DMS 273 (cell line): ENCODE data around the gene KRT17.

ENCODE experiments used
- DNase-seq: peaks from one replicate; lab custom pipeline; 2025; ENCODE audit not compliant: unreplicated experiment; lab: John Stamatoyannopoulos, UW

The KRT17 gene

GRCh38 chr17:41624208-41625101 is at the start of gene KRT17:
Gene KRT17, minus strand, starts transcription at chr17:41624575. Its CDS starts 66 bp downstream, at chr17:41624509.
- no peak for DNase-seq

GRCh38 chr17:41672153-41672552 is 47.8 kb upstream of the KRT17 start:
- DNase-seq, result no peak

DNA sequence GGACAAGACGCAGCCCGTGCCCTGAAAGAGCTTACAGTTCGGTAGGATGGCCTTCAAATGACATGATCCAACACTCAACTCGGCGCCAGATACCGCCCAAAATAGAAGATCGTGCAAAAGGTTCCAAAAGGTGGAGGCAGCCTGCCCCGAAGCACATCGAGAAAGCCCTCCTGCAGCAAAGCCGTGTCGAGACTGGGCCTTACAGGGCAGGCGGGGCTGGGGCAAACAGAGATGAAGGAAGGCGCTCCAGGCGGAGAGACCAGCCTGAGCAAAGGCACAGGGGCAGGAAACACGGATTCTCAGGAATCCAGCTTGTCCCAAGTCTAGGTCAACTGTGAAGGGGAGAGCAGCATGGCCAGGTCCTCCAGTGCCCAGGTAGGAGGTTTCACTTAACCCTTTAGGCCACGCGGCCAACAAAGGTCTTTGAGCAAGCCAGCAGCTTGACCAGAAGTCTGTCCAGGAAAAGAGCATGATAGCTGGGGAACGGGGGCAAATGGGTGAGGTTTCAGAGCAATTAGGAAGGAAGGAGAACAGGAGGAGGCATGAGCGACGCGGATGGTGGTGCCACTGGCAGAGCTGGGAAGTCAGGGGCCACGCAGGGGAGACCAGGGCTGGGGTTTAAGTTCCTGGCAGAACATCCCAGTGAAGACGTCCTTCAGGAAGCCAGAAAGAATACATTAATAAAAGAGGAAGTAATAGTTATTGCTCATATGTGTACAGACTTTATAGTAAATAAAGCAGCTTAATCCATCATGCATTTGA is 43.1 kb upstream of the KRT17 start:
- DNase-seq, result peak; percentile 57

GRCh38 chr17:41666708-41667279 is 42.4 kb upstream of the KRT17 start:
- peak; percentile 90 for DNase-seq

GRCh38 chr17:41666237-41666641 is 41.9 kb upstream of the KRT17 start:
- peak; percentile 81 for DNase-seq

- peak; percentile 96 for DNase-seq
Measured at GRCh38 chr17:41665566-41666236, 41.3 kb upstream of the KRT17 start.

DNA sequence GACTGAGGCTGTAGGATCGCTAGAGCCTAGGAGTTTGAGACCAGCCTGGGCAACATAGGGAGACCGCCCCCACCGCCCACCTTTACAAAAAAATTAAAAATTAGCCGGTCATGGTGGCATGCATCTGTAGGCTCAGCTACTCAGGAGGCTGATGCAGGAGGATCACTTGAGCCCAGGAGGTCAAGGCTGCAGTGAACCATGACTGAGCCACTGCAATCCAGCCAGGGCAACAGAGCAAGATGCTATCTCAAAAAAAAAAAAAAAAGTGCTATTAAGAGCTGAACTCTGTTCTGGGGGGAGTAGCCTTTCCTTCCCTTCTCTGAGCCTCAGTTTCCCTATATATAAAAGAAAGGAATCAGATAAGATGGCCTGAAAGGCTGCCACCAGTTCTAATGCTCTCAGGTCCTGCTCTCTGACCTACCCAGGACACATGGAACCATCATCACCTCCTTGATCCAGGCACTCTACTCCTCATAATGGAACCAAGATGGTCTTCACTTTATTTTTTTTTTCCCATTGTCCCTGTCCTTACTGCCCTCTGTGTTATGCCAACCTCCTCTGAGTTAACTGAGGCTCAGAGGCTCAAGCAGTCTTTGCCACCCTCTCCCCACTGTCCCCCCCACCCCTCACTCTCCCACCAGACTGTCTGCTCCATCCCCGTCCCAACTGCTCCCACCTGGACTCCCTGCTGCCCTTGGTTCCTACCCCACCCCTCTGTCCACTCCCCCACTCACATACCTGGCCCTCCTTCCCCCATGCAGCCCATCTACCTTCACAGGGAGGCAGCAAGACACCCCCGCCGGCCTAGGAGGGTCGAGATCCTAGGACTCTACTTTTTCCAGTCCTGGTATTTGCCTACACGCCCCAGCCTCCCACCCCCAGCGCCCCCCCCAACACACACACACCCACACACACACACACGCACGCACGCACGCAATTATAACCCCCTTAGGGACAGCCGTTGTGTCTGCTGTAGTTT is 40.5 kb upstream of the KRT17 start:
- DNase-seq, result no peak

DNA sequence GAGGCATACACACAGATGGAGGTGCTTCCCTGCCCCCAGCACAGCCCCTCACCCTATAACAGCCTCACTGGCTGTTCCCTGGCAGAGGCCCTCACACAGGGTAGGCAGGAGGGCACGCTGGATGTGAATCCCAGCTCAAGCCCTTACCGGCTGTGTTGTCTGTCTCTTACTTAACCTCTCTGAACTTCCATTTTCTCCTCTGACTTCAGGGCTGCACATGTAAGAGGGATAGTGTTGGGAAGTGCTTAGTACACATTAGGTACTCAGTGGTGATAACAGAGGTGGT is 39.7 kb upstream of the KRT17 start:
- DNase-seq, result no peak

DNA sequence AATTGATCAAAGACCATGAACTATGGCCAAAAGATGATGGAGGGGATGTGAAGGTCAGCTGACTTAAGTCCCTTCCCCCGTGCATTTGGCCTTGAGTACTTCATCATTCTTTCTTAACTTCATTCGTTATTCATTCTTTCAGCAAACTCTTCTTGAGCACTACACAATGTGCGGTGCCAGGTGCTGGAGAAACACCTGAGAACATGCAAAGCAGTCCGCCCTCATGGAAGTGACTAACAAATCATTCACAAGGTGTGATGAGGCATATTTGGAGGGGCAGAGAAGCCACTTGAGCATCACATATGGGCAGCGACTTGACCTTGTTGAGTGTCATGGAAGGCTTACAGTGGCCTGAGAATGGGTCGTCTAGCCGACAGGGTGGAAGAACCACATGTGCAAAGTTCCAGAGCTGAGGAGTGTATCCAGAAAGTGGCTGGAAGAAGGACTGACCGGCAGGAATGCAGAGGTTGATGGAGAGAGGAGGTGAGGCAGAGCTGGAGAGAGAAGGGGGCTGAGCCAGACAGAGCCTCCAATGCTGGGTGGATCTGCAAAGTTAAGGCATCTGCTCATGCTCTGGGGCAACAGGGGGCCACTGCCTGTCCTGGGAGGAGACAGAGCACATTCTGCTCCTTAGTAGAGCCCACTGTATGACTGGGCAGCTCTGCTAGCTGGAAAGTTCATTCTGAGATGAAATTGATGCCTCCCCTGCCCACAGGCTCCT is 39.2 kb upstream of the KRT17 start:
- no peak for DNase-seq

GRCh38 chr17:41660221-41660711 is 35.9 kb upstream of the KRT17 start:
- no peak for DNase-seq

- no peak for DNase-seq
Measured at GRCh38 chr17:41659427-41660212, 35.2 kb upstream of the KRT17 start.

DNA sequence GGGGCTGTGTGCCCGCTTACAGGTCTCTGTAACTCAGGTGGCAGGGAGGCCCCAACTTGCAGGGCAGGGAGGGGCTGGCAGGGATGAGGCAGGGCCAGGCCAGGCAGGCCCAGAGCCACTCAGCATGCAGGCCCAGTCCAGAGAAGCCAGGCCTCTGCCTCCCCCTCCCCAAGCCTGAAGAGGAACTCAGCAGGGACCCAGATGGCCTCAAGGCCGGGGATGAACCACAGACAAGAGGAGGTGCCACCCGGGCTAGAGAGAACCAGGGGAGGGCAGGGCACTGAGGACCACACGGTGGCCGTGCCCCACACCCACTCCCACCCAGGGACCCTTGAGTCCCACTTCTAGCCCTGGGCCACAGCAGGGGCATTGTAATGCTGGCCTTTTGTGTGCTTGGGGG is 34.5 kb upstream of the KRT17 start:
- DNase-seq, result no peak

DNA sequence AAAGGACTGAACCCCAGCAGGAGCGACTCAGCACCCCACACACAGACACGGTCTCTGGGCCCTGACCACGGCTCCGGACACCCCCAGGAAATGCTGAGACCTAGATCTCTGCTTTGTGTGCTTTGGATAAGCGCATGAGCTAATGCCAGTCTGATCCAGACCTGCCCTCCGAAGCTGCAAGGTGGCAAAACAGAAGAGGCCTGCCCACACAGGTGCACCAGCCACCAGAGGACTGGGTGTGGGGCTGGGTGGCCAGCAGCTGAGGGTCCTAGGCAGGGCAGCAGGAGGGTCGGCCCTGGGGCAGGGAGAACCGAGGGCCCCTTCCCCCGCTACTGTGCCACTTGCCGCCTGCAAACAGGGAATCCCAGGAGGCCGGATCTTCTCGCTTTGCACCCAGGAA is 33.6 kb upstream of the KRT17 start:
- no peak for DNase-seq

DNA sequence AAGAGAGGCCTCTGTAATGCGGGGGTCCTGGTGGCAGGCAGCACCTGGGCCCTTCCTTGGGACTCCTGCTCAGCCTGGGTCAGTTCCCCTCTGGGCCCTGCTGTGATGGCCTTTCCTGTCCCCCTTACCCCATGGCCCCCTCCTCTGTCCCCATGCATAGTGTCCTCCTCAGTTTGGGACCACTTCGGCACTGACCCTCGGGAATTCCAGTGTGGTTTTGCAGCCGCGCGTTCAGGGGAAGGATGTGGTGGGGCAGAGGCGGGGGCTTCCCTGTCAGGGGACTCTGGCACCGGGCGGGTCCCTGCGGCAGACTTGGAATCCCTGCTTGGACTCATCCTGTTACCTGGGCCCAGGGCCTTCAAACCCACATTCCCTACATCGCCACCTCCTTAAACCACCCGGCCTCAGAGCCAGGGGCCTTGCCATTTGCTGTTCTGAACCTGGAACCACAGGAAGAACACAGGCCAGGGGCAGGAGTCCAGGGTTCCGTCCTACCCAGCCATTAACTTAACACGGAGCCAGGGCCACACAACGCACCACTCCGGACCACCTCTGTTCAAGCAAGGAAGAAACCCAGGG is 32.9 kb upstream of the KRT17 start:
- DNase-seq, result no peak

GRCh38 chr17:41656249-41657023 is 32.1 kb upstream of the KRT17 start:
- DNase-seq, result no peak

DNA sequence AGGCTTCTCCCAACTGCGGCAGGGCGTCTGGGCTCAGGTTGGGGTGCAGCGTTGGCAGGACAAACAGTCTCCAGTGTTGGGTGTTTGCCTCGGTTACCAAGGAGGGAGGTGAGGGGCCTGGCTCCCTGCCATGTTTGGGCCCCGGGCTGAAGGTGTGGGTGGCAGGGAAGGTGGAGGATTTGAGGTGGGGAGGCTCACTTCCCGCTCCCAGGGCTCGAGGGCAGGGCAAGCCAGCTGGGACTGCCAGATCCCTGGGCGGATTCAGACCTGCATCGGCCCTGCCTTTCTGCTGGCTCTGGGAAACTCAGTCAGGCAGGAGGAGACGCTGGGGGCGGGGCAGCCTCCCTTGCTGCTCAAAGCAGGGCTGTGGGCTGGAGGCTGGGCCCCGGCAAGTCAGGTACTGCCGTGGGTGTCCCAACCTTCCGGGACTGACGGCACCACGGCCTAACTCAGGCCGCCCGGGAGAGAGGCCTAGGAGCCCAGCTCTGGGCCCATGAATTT is 31.3 kb upstream of the KRT17 start:
- DNase-seq, result peak; percentile 84
